ENCODE results near the gene RALGAPA2. TPM values are rescaled to one million over a fixed set of nuclear protein-coding genes. Genes with fewer than 3 reads are reported as not detected.
A peak's percentile ranks its signal among the peaks of the same experiment; 100 is the strongest.

The RALGAPA2 gene
- total RNA-seq, 2 donors from 2014 or later, result 40.2 to 45.4 TPM

DNA sequence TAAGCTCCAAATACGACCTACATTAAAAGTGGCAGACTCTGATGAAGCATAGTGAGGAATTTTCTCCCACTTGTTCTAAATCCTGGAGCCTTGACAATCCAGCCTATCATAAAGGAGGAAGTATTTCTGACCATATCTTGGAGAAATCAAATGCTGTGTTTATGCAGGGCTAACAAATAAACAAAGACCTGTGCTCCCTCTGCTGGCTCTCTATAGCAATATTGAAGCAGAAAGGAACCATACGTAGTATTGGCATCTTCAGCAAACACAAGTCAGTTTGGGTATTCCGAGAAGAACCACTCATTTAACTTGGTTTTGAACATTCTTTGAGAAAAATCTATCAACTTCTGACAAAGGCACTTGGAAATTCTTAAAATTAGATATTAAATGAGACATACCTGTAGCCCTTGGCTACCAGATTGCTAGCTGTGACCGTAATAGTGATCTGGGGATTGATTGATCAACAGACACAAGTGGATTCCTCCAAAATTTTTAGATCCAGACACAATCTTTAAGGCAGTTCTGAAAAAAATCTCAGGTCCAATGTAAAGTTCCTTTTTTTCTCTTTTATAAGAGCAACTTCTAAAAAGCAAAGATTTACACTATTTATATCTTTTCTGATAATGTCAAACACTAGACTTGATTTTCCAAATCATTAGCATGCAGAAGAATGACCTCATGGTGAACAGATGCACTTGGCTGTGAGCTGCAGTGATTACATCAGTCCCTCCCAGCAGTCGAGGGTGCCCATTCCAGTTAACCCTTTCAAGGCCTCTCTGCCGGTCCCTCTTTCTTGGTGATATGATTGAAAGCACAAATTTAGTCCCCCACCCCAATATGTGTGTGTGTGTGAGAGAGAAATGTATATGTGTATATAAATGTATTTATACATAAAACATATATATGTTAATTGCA, 304.3 kb downstream of the RALGAPA2 start:
- 56 to 61% methylated on average over 6 of the region's 6 CpGs for WGBS, 2 donors
- intact Hi-C loops (cut with DNase I), result no loop called here
- Histone ChIP-seq H3K27ac (no peak overlapping the region), H3K4me1 (peaks cover 7% of the 10 kb centered on the region), H3K9me3 (no peaks in the 10 kb centered on the region), H3K36me3 (replicated peaks in 1 of 2; ENCODE audit: insufficient read depth in 1 of 2, low read depth in 2 of 2) (no peaks in the 10 kb centered on the region), H3K27me3 (no peaks in the 10 kb centered on the region), H3K4me3 (no peak overlapping the region)
- DNase-seq (peak in 1 of 4 donors; percentile 25), ATAC-seq (peak; percentile 41)
- no peak for TF ChIP-seq POLR2A (IDR thresholded peaks at IDR 0.05)
- TF ChIP-seq, protein P1, sequence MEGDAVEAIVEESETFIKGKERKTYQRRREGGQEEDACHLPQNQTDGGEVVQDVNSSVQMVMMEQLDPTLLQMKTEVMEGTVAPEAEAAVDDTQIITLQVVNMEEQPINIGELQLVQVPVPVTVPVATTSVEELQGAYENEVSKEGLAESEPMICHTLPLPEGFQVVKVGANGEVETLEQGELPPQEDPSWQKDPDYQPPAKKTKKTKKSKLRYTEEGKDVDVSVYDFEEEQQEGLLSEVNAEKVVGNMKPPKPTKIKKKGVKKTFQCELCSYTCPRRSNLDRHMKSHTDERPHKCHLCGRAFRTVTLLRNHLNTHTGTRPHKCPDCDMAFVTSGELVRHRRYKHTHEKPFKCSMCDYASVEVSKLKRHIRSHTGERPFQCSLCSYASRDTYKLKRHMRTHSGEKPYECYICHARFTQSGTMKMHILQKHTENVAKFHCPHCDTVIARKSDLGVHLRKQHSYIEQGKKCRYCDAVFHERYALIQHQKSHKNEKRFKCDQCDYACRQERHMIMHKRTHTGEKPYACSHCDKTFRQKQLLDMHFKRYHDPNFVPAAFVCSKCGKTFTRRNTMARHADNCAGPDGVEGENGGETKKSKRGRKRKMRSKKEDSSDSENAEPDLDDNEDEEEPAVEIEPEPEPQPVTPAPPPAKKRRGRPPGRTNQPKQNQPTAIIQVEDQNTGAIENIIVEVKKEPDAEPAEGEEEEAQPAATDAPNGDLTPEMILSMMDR (IDR thresholded peaks at IDR 0.05), result no peak

DNA sequence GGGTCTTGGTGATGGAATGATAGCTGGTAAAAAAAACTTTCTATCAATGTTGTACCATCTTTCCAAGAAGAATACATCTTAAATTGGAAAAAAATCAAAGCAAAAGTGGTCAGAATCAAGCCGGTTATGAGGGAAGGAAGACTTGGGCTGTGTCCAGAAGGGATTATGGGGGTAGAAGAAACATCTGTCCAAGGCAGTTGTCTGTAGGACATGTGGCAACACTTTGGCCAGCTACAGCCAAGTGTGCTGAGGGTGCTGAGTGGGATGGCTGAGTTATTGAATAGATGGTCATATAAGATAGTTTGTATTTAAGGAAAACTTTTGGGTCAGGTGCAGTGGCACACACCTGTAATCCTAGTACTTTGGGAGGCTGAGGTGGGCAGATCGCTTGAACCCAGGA, 306.1 kb downstream of the RALGAPA2 start:
- Histone ChIP-seq H3K9me3 (no peaks in the 10 kb centered on the region), H3K27ac (no peak overlapping the region), H3K4me3 (no peak overlapping the region), H3K4me1 (peaks cover 7% of the 10 kb centered on the region), H3K27me3 (no peaks in the 10 kb centered on the region), H3K36me3 (replicated peaks in 1 of 2; ENCODE audit: insufficient read depth in 1 of 2, low read depth in 2 of 2) (peaks cover 0 to 3% of the 10 kb centered on the region in 2 donors)
- 92 to 94% methylated on average over 2 of the region's 2 CpGs for WGBS, 2 donors
- intact Hi-C loops (cut with DNase I), result no loop called here
- DNase-seq (no peak), ATAC-seq (no peak)
- TF ChIP-seq POLR2A (IDR thresholded peaks at IDR 0.05), result no peak
- TF ChIP-seq, protein P1 (IDR thresholded peaks at IDR 0.05), result no peak

DNA sequence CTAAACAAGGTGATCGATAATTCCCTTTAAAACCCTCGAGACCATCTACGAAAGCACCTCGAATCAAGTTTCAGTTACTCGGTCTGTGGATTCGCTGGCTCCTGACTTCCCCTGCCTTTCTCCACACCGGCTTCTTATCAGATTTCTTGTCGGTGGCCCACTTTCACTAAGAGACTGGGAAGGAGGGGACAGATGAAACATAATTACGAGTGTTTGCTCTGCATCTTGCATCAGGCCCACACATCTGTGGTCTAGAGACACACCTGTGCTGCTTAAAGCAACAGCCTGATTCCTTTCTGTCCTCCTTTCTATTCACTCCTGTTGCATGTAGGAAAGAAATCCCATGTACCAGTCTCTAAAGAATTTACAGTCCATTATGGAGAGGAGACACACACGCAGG, 306.8 kb downstream of the RALGAPA2 start:
- TF ChIP-seq POLR2A (IDR thresholded peaks at IDR 0.05), result no peak
- TF ChIP-seq, protein P1 (IDR thresholded peaks at IDR 0.05), result no peak
- H3K36me3 ChIP-seq (replicated peaks in 1 of 2; ENCODE audit: insufficient read depth in 1 of 2, low read depth in 2 of 2), result peaks cover 0 to 3% of the 10 kb centered on the region in 2 donors
- H3K27me3 ChIP-seq, result no peaks in the 10 kb centered on the region
- intact Hi-C loops (cut with DNase I), result no loop called here
- 86 to 92% methylated on average over 10 of the region's 10 CpGs for WGBS, 2 donors
- no peak overlapping the region for H3K4me3 ChIP-seq
- no peaks in the 10 kb centered on the region for H3K9me3 ChIP-seq
- peaks cover 1% of the 10 kb centered on the region for H3K4me1 ChIP-seq
- no peak for DNase-seq
- no peak overlapping the region for H3K27ac ChIP-seq
- ATAC-seq, result no peak

DNA sequence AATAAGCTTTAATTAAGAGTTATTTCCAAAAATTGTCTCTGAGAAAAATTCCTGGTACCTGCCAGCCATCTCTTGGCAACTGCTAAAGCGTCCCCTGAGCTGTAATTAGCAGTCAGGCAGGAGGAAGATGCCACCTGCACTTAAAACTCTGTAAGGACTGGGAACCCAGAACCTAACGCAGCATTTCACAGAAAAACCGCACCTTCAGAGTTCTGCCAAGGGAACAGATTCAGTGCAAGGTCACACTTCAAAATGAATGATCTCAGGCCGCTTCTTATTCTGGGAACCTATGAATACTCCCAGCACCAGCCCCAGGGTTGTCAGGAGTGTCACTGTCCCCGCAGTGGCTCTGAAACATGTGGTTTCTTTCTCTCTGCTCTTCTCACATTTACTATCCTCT, 307.8 kb downstream of the RALGAPA2 start:
- no peaks in the 10 kb centered on the region for H3K27me3 ChIP-seq
- no peak overlapping the region for H3K4me3 ChIP-seq
- H3K27ac ChIP-seq, result no peak overlapping the region
- H3K9me3 ChIP-seq, result no peaks in the 10 kb centered on the region
- peaks cover 0 to 3% of the 10 kb centered on the region in 2 donors for H3K36me3 ChIP-seq (replicated peaks in 1 of 2; ENCODE audit: insufficient read depth in 1 of 2, low read depth in 2 of 2)
- 89 to 94% methylated on average over 5 of the region's 5 CpGs for WGBS, 2 donors
- no peak for ATAC-seq
- intact Hi-C loops (cut with DNase I), result no loop called here
- H3K4me1 ChIP-seq, result peaks cover 6% of the 10 kb centered on the region
- DNase-seq, result no peak
- no peak for TF ChIP-seq POLR2A (IDR thresholded peaks at IDR 0.05)
- TF ChIP-seq, protein P1 (IDR thresholded peaks at IDR 0.05), result no peak

All from body of pancreas (tissue), 4 donors.